Skeletal muscle cell (primary cell): Measurements from ENCODE around the gene XYLT1.
"Not testable (repeated sequence)": the region's sequence is repeated elsewhere in the genome, so short reads cannot be mapped to it uniquely, and the experiment has no call there.

Experiments
- DNase-seq: peaks from one replicate; pipeline ENCODE4 v3.0.0-alpha.2; 2010; ENCODE audit warnings: low read depth
- H3K4me3 ChIP-seq: 2 replicates; pipeline ENCODE4 v1.5.1; 2011; ENCODE audit warnings: low read depth, mild to moderate bottlenecking, control low read depth, low read length, moderate library complexity

XYLT1 gene

GRCh38 chr16:17327664-17328335 is 143.0 kb downstream of the XYLT1 start:
- no peak overlapping the region for H3K4me3 ChIP-seq
- no peak for DNase-seq

GRCh38 chr16:17325476-17326143 is 145.2 kb downstream of the XYLT1 start:
- DNase-seq: no peak
- no peak overlapping the region for H3K4me3 ChIP-seq

- DNase-seq: no peak
- no peak overlapping the region for H3K4me3 ChIP-seq
Measured at GRCh38 chr16:17324451-17324850, 146.3 kb downstream of the XYLT1 start.

- no peak overlapping the region for H3K4me3 ChIP-seq
- DNase-seq: no peak
Measured at GRCh38 chr16:17323171-17323570, 147.6 kb downstream of the XYLT1 start.

GRCh38 chr16:17321824-17322223 is 148.9 kb downstream of the XYLT1 start:
- DNase-seq: no peak
- H3K4me3 ChIP-seq: no peak overlapping the region

DNA sequence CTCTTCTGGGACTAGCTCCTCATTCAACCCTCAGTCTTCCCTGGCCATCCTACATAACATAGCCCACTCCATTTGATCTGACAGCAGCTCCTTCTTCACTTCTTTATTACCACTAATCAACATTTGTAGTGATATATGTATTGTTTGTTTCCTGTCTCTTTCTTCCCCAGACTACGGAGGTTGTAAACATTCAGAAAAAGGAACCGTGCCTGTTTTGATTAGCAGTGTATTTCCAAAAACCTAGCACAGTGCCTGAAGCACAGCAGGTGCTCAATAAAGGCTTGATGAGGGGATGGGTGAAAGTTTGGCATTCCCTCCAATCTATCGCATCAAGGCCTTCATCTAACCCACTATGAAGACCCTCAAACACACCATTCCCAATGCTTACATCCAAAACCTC is 150.8 kb downstream of the XYLT1 start:
- H3K4me3 ChIP-seq: no peak overlapping the region

DNA sequence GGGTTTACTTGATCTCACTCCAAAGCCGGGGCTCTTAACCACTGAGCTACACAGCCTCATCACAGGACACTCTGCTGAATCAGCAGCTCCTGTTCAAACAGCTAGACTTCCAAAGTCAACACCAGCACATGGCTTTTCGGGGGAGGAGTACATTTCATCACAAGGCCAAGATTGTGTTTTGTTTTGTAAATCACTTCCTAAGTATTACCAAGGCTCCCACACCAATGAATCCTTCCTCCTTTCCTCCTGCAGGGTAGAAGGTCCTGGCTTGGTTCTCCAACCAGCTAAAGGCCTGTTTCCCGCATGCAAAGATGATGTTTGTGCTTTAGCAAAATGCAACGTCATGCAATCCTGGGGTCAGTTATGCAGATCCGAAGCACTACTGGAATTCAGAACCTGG is 152.5 kb downstream of the XYLT1 start:
- no peak overlapping the region for H3K4me3 ChIP-seq
- peak; percentile 80 for DNase-seq

More for the DNA sequence above, 150.8 kb downstream of the XYLT1 start:
- no peak for DNase-seq

DNA sequence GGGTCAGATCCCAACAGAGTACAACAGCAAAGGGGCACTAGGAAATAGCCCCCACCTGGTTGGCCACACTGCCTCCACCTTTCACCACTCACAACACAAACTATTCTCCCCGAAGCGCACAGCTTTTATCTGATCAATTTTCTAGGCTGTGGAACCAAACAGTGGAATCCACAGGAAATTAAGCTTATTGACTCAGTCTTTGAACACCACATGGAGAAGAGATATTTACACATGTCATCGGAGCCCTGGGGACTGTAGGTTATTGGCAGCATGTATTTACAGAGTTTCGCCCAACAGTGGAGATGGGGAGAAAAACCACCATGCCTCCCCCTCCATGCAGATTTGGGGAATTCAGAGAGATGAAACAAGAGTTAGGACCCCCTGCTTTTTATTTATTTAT is 154.8 kb downstream of the XYLT1 start:
- no peak overlapping the region for H3K4me3 ChIP-seq
- DNase-seq: no peak

DNA sequence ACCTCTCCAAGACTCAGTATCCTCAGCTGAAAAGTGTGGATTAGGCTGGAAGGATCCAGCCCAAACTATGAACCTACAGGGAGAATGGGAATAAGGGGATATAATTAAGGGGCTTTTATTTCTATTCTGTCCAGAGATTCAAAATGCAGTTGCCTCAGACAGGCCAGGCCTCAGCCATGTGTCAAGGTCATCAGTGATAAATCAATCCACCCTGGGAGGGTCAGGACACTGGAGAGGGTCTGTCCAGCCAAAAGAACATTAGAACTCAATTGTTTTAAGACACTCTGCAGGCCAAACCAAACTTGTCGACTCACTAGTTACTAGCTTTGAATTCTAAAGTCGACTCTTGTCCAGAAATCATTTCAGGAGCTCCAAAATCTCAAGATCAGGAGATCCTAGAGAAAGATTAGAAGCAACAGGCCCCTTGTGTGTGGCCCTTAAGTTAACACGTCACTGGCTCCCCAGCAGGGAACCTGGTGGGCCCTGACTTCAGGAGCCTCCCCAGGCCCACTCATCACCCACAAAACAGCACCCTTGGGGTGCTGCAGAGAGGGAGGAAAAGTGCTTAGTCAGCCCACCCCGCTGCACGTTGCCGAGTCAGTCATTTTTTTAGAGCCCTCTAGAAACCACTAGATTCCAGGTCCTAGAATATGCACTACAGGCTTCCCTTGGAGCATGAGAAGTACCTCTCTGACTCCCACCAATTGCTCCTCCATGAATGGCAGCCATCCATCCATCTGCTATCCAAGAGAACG is 156.8 kb downstream of the XYLT1 start:
- no peak overlapping the region for H3K4me3 ChIP-seq
- DNase-seq: no peak

DNA sequence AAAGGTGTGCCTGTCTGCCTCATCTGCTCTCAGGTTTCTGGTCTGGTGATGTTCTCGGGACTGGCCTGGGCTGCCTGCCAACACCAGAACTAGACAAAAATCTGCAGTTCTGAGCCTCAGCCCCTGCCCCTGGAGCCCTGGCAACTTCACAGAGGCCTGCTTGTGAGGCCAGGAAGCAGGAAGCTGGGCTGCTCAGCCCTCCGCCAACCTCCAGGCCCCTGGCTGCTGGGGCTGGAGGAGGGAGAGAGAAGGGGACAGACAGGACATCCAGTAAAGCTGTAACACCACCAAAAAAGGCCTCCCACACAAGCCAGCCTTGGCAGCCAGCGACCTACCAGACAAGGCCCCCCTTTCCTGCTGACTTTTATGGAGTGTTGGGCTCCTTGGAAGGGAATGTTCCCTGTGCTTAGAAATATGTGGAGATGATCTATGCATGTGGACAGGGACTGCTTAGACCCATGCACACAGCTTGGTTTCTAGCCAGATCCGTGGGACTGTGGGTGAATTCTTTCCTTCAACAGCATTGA is 157.6 kb downstream of the XYLT1 start:
- no peak overlapping the region for H3K4me3 ChIP-seq
- peak; percentile 93 for DNase-seq

- no peak for DNase-seq
Measured at GRCh38 chr16:17312094-17312710, 158.6 kb downstream of the XYLT1 start.

DNA sequence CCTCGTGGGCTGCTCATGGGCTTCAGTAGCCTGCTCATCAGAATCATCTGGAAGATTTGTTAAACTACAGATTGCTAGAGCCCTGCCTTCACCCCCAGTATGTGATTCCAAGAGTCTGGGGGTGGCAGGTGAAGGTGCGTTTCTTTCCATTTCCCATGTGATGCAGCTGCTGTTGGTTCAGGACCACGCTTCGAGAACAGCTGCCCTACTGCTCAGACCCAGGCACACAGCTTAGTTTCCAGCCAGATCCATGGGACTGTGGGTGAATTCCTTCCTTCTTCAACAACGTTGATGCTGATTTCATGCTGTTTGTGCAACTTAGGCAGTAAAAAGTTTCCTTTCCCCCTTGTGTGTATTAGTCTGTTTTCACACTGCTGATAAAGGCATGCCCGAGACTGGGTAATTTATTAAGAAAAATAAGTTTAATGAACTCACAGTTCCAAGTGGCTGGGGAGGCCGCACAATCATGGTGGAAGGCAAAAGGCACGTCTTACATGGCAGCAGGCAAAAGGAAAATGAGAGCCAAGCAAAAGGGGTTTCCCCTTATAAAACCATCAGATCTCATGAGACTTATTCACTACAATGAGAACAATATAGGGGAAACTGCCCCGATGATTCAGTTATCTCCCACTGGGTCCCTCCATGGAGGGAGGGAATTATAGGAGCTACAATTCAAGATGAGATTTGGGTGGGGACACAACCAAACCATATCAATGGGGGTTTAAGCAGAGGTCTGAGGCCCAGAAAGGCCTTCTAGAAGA is 159.2 kb downstream of the XYLT1 start:
- H3K4me3 ChIP-seq: no peak overlapping the region
- no peak for DNase-seq

More at GRCh38 chr16:17312094-17312710, 158.6 kb downstream of the XYLT1 start:
- no peak overlapping the region for H3K4me3 ChIP-seq

DNA sequence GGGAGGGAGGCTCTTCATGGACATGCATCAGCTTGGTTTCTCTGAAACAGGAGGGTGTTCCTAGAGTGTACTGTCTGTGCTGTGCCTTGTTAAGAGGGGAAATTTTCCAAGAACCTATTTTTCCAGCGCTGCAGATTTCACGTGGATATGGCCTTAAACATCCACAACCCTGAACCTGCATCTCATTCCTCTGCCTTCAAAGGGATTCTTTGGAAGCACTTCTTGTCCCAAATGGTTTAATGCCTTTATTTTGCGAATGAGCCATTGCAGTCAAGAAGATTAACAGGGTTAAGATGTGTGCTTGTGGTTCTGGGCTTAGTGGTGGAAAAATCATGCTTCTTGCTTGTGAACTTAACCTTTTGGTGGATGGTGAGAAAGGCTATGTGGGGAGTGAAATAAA is 161.2 kb downstream of the XYLT1 start:
- no peak for DNase-seq

DNA sequence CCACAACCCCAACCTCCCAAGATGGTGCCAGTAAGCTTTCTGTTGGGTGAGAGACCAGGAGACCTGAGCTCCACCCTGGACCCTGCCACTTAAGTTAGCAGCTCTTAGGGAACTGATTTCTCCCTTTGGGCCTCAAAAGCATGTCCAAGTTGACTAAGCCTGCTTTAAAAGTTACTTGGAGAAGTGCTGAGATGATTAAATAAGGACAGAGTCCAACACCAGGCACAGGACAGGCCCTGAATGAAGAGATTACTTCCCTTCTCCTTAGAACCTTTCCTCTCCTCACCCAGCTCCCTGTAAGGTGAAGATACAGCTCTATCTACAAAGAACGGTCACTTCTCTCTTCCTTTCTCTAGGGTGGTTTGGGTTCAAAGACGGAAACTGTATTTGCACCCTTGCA is 162.6 kb downstream of the XYLT1 start:
- DNase-seq: no peak
- H3K4me3 ChIP-seq: no peak overlapping the region

More for the DNA sequence above, 161.2 kb downstream of the XYLT1 start:
- H3K4me3 ChIP-seq: no peak overlapping the region

GRCh38 chr16:17307504-17307903 is 163.3 kb downstream of the XYLT1 start:
- H3K4me3 ChIP-seq: no peak overlapping the region
- no peak for DNase-seq

GRCh38 chr16:17306745-17307144 is 164.0 kb downstream of the XYLT1 start:
- no peak for DNase-seq
- no peak overlapping the region for H3K4me3 ChIP-seq

DNA sequence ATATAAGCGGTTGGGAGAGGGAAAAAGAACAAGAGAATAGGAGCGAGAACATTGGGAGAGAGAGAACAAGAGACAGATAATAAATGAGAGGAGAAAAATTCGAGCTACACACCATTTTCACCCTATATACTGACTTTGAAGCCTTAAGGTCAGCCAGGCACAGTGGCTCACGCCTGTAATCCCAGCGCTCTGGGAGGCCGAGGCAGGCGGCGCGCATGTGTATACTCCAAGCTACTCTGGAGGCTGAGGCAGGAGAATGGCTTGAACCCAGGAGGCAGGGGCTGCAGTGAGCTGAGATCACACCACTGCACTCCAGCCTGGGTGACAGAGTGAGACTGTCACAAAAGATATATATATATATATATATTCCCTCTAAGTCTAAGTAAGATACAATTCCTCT is 164.5 kb downstream of the XYLT1 start:
- not testable (repeated sequence) for DNase-seq, H3K4me3 ChIP-seq

- no peak for DNase-seq
- H3K4me3 ChIP-seq: no peak overlapping the region
Measured at GRCh38 chr16:17305694-17306093, 165.1 kb downstream of the XYLT1 start.

- H3K4me3 ChIP-seq: no peak overlapping the region
- no peak for DNase-seq
Measured at GRCh38 chr16:17304491-17305119, 166.2 kb downstream of the XYLT1 start.
